ENCODE measurements around the gene IFI6. TPM values are rescaled to one million over a fixed set of nuclear protein-coding genes. Genes with fewer than 3 reads are reported as not detected.

IFI6 gene
- polyA plus RNA-seq, 1 donor (not counting 4 experiments of a cell fraction or from before 2014, with no cell fraction given): 618 TPM

DNA sequence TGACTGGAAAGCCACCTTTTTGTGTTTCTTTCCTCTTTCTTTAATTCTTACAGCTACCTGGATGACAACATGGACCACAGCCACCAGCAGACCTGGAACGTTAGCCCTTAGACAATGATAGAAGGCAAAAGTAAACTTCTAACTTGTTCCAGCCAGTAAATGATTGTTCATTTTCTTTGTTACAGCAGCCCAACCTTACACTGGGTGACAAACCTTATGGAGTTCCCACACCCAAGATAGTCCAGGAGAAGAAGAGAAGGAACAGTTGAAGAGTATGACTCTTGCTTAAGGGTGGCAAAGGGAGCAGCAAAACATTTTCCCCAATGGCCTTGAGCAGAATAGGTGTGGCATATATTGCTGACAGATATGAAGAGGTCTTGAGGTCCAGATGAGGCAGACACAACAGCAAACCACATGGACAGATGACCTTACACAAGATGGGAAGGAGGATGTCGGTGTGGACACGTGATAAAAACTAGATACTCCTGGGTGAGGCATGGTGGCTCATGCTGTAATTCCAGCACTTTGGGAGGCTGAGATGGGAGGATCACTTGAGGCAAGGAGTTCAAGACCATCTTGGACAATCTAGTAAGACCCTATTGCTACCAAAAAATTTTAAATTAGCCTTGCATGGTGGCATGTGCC lies 42.0 kb upstream of the IFI6 start:
- Histone ChIP-seq H3K79me2 (ENCODE audit: control insufficient read depth, insufficient read depth, low read length) (no peaks in the 10 kb centered on the region), H2AFZ (ENCODE audit: control insufficient read depth, low read length) (no peak overlapping the region), H3K4me1 (ENCODE audit: control insufficient read depth, extremely low read depth, insufficient read depth, low read length) (peaks cover 1% of the 10 kb centered on the region), H3K27ac (ENCODE audit: control insufficient read depth, insufficient read depth, low read length) (no peak overlapping the region), H3K27me3 (ENCODE audit: control insufficient read depth, extremely low read depth, insufficient read depth, low read length) (no peaks in the 10 kb centered on the region), H4K20me1 (ENCODE audit: control insufficient read depth, extremely low read depth, insufficient read depth, low read length) (no peaks in the 10 kb centered on the region), H3K9me1 (ENCODE audit: control insufficient read depth, extremely low read depth, insufficient read depth, low read length) (no peaks in the 10 kb centered on the region), H3K36me3 (ENCODE audit: control insufficient read depth in 2 of 2, extremely low read depth in 1 of 2, insufficient read depth in 2 of 2, low read length in 2 of 2) (no peaks in the 10 kb centered on the region), H3K4me2 (ENCODE audit: control insufficient read depth, extremely low read depth, insufficient read depth, low read depth, low read length) (no peak overlapping the region), H3K9me3 (ENCODE audit: control insufficient read depth, low read depth, low read length) (no peaks in the 10 kb centered on the region), H3K9ac (ENCODE audit: control insufficient read depth, extremely low read depth, insufficient read depth, low read length) (no peak overlapping the region), H3K4me3 (ENCODE audit: control insufficient read depth in 2 of 3, extremely low read depth in 1 of 3, insufficient read depth in 2 of 3, low read depth in 1 of 3, low read length in 3 of 3) (no peak overlapping the region)
- dilution Hi-C loops (cut with MboI; ENCODE audit: extremely low pct_ligation_motif_present, low sequenced_read_pairs): no loop called here
- TF ChIP-seq EZH2 (IDR thresholded peaks at IDR 0.05; ENCODE audit: low read length): no peak
- TF ChIP-seq, protein P1, sequence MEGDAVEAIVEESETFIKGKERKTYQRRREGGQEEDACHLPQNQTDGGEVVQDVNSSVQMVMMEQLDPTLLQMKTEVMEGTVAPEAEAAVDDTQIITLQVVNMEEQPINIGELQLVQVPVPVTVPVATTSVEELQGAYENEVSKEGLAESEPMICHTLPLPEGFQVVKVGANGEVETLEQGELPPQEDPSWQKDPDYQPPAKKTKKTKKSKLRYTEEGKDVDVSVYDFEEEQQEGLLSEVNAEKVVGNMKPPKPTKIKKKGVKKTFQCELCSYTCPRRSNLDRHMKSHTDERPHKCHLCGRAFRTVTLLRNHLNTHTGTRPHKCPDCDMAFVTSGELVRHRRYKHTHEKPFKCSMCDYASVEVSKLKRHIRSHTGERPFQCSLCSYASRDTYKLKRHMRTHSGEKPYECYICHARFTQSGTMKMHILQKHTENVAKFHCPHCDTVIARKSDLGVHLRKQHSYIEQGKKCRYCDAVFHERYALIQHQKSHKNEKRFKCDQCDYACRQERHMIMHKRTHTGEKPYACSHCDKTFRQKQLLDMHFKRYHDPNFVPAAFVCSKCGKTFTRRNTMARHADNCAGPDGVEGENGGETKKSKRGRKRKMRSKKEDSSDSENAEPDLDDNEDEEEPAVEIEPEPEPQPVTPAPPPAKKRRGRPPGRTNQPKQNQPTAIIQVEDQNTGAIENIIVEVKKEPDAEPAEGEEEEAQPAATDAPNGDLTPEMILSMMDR (optimal IDR thresholded peaks at IDR 0.05 in 1 of 3, IDR thresholded peaks at IDR 0.05 in 1 of 3, conservative IDR thresholded peaks at IDR 0.05 in 1 of 3; ENCODE audit: extremely low read depth in 1 of 3, insufficient read depth in 2 of 3, low read length in 3 of 3): no peak
- DNase-seq (ENCODE audit: low read depth, low spot score): no peak
- FAIRE-seq: no peak

DNA sequence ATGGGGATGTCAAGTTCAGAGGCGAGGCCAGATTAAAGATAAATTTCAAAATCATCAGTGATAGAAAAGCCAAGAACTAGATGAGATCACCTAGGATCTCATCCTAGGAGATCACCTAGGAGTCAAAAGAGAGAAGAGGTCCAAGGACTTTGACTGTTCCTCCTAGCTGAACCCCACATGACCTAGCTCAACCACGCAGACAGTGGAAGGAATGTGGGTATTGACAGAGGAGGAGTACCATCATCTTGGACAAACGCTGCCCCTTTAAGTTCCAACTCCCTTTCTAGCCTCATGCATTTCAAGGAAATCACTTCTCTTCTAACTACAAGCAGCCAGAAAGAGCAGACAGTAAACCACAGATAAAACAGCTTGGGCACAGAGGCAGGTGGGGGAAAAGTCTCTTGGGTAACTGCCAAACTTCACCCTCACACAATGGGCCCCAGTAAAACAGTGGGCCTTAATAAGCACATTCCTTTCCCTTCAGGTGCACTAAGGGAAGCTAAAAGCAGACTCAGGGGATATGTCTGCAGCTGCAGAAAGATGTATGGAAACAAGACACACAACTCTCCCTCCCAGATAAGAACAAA lies 41.2 kb upstream of the IFI6 start:
- no peak for FAIRE-seq
- TF ChIP-seq, protein P1 (optimal IDR thresholded peaks at IDR 0.05 in 1 of 3, IDR thresholded peaks at IDR 0.05 in 1 of 3, conservative IDR thresholded peaks at IDR 0.05 in 1 of 3; ENCODE audit: extremely low read depth in 1 of 3, insufficient read depth in 2 of 3, low read length in 3 of 3): no peak
- no peak for TF ChIP-seq EZH2 (IDR thresholded peaks at IDR 0.05; ENCODE audit: low read length)
- dilution Hi-C loops (cut with MboI; ENCODE audit: extremely low pct_ligation_motif_present, low sequenced_read_pairs): no loop called here

More for the DNA sequence above, 41.2 kb upstream of the IFI6 start:
- H3K9ac ChIP-seq (ENCODE audit: control insufficient read depth, extremely low read depth, insufficient read depth, low read length): no peak overlapping the region
- H3K36me3 ChIP-seq (ENCODE audit: control insufficient read depth in 2 of 2, extremely low read depth in 1 of 2, insufficient read depth in 2 of 2, low read length in 2 of 2): no peaks in the 10 kb centered on the region
- no peaks in the 10 kb centered on the region for H4K20me1 ChIP-seq (ENCODE audit: control insufficient read depth, extremely low read depth, insufficient read depth, low read length)
- H3K9me1 ChIP-seq (ENCODE audit: control insufficient read depth, extremely low read depth, insufficient read depth, low read length): no peaks in the 10 kb centered on the region
- H3K4me1 ChIP-seq (ENCODE audit: control insufficient read depth, extremely low read depth, insufficient read depth, low read length): no peaks in the 10 kb centered on the region
- no peak overlapping the region for H2AFZ ChIP-seq (ENCODE audit: control insufficient read depth, low read length)
- H3K79me2 ChIP-seq (ENCODE audit: control insufficient read depth, insufficient read depth, low read length): no peaks in the 10 kb centered on the region
- H3K27me3 ChIP-seq (ENCODE audit: control insufficient read depth, extremely low read depth, insufficient read depth, low read length): no peaks in the 10 kb centered on the region
- no peaks in the 10 kb centered on the region for H3K9me3 ChIP-seq (ENCODE audit: control insufficient read depth, low read depth, low read length)
- H3K4me3 ChIP-seq (ENCODE audit: control insufficient read depth in 2 of 3, extremely low read depth in 1 of 3, insufficient read depth in 2 of 3, low read depth in 1 of 3, low read length in 3 of 3): no peak overlapping the region
- H3K27ac ChIP-seq (ENCODE audit: control insufficient read depth, insufficient read depth, low read length): no peak overlapping the region
- H3K4me2 ChIP-seq (ENCODE audit: control insufficient read depth, extremely low read depth, insufficient read depth, low read depth, low read length): no peak overlapping the region
- no peak for DNase-seq (ENCODE audit: low read depth, low spot score)
